Hippocampal formation (tissue), 2 donors: ENCODE measurements around the gene SPSB3.

ENCODE experiments used
- DNase-seq, 2 donors: peaks; one replicate each; lab custom pipeline; 2025; lab: John Stamatoyannopoulos, UW

SPSB3 gene

GRCh38 chr16:1788708-1789100 lies 6.3 kb upstream of the SPSB3 start:
- DNase-seq, result no peak

- no peak for DNase-seq
Measured at GRCh38 chr16:1788095-1788707, 5.8 kb upstream of the SPSB3 start.

- no peak for DNase-seq
Measured at GRCh38 chr16:1787322-1788094, 5.1 kb upstream of the SPSB3 start.

GRCh38 chr16:1787056-1787321 lies 4.6 kb upstream of the SPSB3 start:
- DNase-seq, result no peak

GRCh38 chr16:1786242-1787055 lies 4.1 kb upstream of the SPSB3 start:
- DNase-seq, result no peak

GRCh38 chr16:1785846-1786170 lies 3.4 kb upstream of the SPSB3 start:
- DNase-seq, result no peak

- no peak for DNase-seq
Measured at GRCh38 chr16:1784977-1785845, 2.8 kb upstream of the SPSB3 start.

GRCh38 chr16:1781758-1782407 lies 488 bp downstream of the SPSB3 start:
- DNase-seq, result no peak

- no peak for DNase-seq
Measured at GRCh38 chr16:1781254-1781653, 1.1 kb downstream of the SPSB3 start.

GRCh38 chr16:1780677-1781072 lies 1.7 kb downstream of the SPSB3 start:
- DNase-seq, result no peak

- DNase-seq, result no peak
Measured at GRCh38 chr16:1779741-1780676, 2.4 kb downstream of the SPSB3 start.

GRCh38 chr16:1779234-1779701 lies 3.1 kb downstream of the SPSB3 start:
- no peak for DNase-seq

GRCh38 chr16:1778200-1779179 lies 3.9 kb downstream of the SPSB3 start:
- DNase-seq, result no peak

- DNase-seq, result no peak
Measured at GRCh38 chr16:1777375-1778199, 4.8 kb downstream of the SPSB3 start.

GRCh38 chr16:1776991-1777374 lies 5.4 kb downstream of the SPSB3 start:
- DNase-seq, result no peak

- no peak for DNase-seq
Measured at GRCh38 chr16:1776672-1776955, 5.8 kb downstream of the SPSB3 start.

- no peak for DNase-seq
Measured at GRCh38 chr16:1775846-1776671, 6.3 kb downstream of the SPSB3 start.
